ENCODE data around the gene BRIP1. TPM values are rescaled to one million over a fixed set of nuclear protein-coding genes. Genes with fewer than 3 reads are reported as not detected.
"Not testable (repeated sequence)": the region's sequence is repeated elsewhere in the genome, so short reads cannot be mapped to it uniquely, and the experiment has no call there.

BRIP1 gene
- polyA plus RNA-seq, 4 donors = 8.1 to 11.7 (median 10.8) TPM

GRCh38 chr17:61734466-61734865, 128.9 kb downstream of the BRIP1 start:
- DNase-seq (ENCODE audit: low read depth in 4 of 4, low spot score in 3 of 4) = no peak

DNA sequence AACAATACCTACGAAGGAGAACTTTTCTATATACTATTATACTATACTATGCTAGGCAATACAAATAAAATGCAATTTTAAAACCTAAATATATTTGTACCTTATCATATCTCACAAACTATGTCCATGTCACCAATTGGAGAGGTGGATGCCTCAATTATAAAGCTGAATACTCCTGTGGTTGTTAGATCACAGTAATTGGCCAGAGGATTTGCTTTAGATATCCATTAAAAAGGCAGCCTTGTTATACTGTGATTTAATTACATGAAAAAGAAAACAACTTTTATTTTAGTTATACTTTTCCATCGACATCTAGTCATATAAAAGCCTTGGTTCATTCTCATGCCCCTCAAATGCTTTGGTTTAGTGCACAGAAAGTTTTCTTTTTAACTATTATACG, 129.3 kb downstream of the BRIP1 start:
- DNase-seq (ENCODE audit: low read depth in 4 of 4, low spot score in 3 of 4) = no peak

DNA sequence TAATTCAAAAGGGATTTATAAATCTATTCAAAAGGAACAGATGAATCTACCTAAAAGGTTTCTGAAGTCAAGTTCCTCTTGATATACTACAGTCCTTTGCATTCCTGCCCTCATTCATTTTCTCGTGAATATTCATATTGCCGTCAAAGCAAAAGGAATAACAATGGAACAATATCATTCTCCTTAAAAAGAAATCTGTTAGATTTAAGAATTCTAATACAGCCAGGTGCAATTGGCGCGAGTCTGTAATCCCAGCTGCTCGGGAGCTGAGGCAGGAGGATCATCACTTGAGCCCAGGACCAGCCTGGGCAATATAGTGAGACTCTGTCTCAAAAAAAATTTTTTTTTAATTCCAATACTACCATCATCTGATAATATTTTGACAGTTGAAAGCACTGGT, 130.3 kb downstream of the BRIP1 start:
- DNase-seq (ENCODE audit: low read depth in 4 of 4, low spot score in 3 of 4) = no peak

- DNase-seq (ENCODE audit: low read depth in 4 of 4, low spot score in 3 of 4) = no peak
These were observed 131.2 kb downstream of the BRIP1 start for GRCh38 chr17:61732169-61732568.

- no peak for DNase-seq (ENCODE audit: low read depth in 4 of 4, low spot score in 3 of 4)
These were observed 132.0 kb downstream of the BRIP1 start for GRCh38 chr17:61731330-61731729.

DNA sequence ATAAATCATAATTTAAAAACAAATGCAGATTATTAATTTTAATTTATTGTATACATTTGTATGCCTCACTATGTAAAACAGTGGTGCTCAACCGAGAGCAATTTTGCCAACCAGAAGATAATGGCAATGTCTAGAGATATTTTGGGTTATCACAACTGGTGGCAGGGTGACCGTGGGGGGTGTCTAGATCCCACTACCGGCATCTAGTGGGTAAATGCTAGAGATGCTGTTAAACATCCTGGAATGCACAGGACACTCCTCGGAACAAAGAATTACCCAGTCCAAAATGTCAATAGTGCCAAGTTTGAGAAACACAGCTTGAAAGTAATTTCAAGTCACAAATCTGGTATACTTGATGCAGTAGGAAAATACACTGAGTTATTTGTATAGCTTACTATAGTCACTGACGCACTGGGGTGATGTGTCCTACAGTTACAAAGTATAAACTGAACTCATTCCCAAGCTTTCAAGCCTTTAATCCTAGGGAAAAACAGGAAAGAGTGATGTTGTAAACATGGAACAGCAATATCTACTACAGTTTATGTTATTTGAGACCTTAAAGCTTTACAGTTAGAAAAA, 133.5 kb downstream of the BRIP1 start:
- DNase-seq (ENCODE audit: low read depth in 4 of 4, low spot score in 3 of 4) = no peak

GRCh38 chr17:61728297-61728836, 135.0 kb downstream of the BRIP1 start:
- no peak for DNase-seq (ENCODE audit: low read depth in 4 of 4, low spot score in 3 of 4)

GRCh38 chr17:61727798-61728197, 135.5 kb downstream of the BRIP1 start:
- DNase-seq (ENCODE audit: low read depth in 4 of 4, low spot score in 3 of 4) = not testable (repeated sequence)

GRCh38 chr17:61726977-61727376, 136.4 kb downstream of the BRIP1 start:
- no peak for DNase-seq (ENCODE audit: low read depth in 4 of 4, low spot score in 3 of 4)

DNA sequence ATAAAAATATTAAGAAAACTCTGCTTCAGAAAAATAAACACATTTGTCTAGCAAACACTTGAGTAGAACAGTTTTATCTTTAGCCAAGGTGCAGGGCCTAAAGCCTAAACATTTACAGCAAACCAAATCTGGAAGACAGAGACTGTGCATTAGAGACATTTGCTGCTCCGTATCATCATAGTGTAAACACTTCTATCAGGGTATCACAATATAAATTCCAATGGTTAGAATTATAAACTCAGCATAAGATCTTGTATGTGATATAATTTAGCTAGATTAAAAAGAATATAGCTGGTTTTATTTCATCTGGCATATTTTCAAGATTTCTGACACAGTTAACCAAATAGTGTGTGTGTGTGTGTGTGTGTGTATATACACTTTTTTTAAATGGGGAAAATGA, 138.6 kb downstream of the BRIP1 start:
- DNase-seq (ENCODE audit: low read depth in 4 of 4, low spot score in 3 of 4) = no peak

- DNase-seq (ENCODE audit: low read depth in 4 of 4, low spot score in 3 of 4) = no peak
These were observed 139.4 kb downstream of the BRIP1 start for GRCh38 chr17:61723914-61724313.

DNA sequence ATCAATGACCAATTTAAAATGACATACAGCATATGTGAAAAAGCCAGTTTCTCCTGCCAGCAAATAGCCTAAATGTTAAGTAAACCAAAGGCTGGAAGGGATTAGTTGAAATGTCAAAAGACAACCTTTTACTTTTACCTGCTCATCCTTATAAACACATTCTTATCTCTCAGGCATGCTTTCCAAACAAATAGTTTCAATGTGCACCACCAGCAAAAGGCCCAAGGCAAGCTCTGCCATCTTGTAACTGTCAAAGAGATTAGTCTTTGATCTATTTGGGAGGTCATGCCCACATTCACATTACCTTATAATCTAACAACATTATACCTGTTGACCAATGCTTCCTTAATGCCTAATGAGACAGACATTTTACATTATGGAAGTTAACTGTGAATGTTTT, 140.1 kb downstream of the BRIP1 start:
- DNase-seq (ENCODE audit: low read depth in 4 of 4, low spot score in 3 of 4) = no peak

GRCh38 chr17:61722398-61722797, 140.9 kb downstream of the BRIP1 start:
- DNase-seq (ENCODE audit: low read depth in 4 of 4, low spot score in 3 of 4) = no peak

DNA sequence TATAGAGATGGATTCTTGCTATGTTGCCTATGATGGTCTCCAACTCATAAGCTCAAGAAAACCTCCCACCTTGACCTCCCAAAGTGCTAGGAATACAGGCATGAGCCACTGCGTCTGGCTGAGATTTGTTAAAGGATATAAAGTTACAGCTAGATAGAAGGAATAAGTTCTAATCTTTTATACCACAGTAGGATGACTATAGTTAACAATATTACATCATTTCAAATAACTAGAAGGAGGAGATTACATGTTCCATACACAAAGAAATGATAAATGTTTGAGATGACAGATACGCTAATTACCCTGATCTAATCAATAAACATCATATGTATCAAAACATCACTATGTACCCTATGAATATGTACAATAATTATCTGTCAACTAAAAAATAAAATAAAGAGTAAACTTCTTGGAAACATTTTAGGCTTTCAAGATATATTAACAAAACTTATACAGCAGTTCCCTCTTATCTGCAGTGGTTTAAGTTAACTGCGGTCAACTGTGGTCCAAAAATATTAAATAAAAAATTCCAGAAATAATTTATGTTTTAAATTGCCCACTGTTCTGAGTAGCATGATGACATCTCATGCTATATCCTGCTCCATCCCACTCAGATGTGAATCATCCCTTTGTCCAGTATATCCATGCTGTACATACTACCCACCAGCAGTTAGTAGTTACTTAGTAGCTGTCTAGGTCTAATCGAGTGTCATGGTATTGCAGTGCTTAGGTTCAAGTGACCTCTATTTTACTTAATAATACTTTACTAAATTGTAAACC, 143.1 kb downstream of the BRIP1 start:
- no peak for DNase-seq (ENCODE audit: low read depth in 4 of 4, low spot score in 3 of 4)

- DNase-seq (ENCODE audit: low read depth in 4 of 4, low spot score in 3 of 4) = not testable (repeated sequence)
These were observed 144.1 kb downstream of the BRIP1 start for GRCh38 chr17:61719220-61719619.

- no peak for DNase-seq (ENCODE audit: low read depth in 4 of 4, low spot score in 3 of 4)
These were observed 145.3 kb downstream of the BRIP1 start for GRCh38 chr17:61718022-61718421.

DNA sequence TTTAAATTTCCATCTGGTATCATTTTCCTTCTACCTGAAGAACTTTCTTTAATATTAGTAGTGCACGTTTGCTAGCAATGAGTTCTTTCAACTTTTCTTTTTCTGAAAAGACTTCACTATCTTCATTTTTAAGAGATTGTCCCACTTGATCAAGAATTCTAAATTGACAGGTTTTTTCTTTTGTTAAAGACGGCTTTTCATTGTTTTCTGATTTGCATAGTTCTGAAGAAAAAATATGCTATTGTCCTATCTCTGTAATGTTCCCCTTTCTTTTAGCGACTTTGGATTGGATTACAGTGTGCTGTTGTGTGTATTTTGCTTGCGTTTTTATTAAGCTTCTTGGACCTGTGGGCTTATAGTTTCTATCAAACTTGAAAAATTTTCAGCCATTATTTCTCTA, 146.0 kb downstream of the BRIP1 start:
- no peak for DNase-seq (ENCODE audit: low read depth in 4 of 4, low spot score in 3 of 4)

DNA sequence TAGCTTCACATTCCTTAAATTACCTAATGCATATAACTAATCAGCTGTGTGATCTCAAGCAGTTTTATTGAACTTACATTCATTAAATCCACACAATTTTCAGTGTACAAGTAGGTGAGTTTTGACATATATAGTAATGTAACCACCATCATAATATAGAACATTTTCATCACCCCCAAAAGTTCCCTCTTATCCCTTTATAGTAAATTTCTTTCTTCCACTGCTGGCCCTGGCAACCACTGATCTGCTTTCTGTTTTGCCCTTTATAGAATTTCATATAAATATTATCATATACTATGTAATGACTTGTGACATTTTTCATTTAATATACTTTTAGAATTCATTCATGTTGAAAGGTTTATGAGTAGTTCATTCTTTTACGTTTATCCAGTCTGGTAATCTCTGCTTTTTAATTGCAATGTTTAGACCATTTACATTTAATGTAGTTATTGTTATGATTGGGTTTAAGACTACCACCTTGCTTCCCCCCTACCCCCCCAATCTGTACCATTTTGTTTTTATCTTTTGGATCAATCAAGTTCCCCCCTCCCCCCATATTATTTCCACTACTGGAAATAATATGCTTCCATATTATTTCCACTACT, 147.0 kb downstream of the BRIP1 start:
- no peak for DNase-seq (ENCODE audit: low read depth in 4 of 4, low spot score in 3 of 4)

DNA sequence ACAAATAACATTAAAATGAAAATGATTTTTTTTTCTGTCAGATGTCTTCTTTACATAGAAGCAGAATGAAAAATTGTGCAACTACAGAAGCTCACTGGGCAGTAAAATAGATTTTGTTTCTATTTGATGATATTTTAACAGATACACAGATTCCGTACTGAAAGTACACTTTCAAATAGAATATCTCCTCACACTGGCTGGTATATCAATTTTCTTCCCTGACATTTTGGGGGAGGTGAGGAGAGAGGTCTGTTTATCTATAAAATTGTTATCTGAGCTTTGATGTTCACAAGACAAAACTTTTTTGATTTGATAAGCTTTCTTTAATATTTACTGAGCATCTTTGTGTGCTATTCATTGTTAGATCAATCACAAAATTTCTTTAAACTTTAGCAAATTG, 148.0 kb downstream of the BRIP1 start:
- no peak for DNase-seq (ENCODE audit: low read depth in 4 of 4, low spot score in 3 of 4)

GRCh38 chr17:61714300-61714699, 149.0 kb downstream of the BRIP1 start:
- no peak for DNase-seq (ENCODE audit: low read depth in 4 of 4, low spot score in 3 of 4)

DNA sequence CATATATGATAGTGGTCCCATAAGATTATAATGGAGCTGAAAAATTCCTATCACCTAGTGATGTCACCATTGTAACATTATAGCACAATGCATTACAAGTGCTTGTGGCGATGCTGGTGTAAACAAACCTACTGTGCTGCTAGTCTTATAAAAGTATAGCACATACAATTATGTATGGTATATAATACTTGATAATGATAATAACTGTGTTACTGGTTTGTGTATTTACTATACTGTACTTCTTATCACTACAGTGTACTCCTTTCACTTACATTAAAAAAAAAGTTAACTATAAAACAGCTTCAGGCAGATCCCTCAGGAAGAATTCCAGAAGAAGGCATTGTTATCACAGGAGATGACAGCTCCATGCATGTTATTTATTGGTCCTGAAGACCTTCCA, 150.3 kb downstream of the BRIP1 start:
- DNase-seq (ENCODE audit: low read depth in 4 of 4, low spot score in 3 of 4) = no peak

GRCh38 chr17:61710546-61710945, 152.8 kb downstream of the BRIP1 start:
- no peak for DNase-seq (ENCODE audit: low read depth in 4 of 4, low spot score in 3 of 4)
